GM06990 (cell line): ENCODE measurements around the gene ZNF670.

Source experiments
- DNase-seq: peaks from one replicate; pipeline ENCODE4 v3.0.0-alpha.2; 2011; ENCODE audit not compliant: insufficient read length; ENCODE audit errors: extremely low read depth
- H3K27me3 ChIP-seq: replicated peaks from 2 replicates; pipeline ENCODE4 v1.6.0; 2011; ENCODE audit warnings: low read length; ENCODE audit not compliant: control insufficient read depth, insufficient read depth
- H3K36me3 ChIP-seq: 2 replicates; pipeline ENCODE4 v1.5.1; 2011; ENCODE audit warnings: low read length; ENCODE audit not compliant: control insufficient read depth, insufficient read depth
- H3K4me3 ChIP-seq: replicated peaks from 2 replicates; pipeline ENCODE4 v1.5.1; 2011; ENCODE audit warnings: low read depth, mild to moderate bottlenecking, control low read depth, low read length
- TF ChIP-seq, protein P1 (sequence below): IDR thresholded peaks from 2 replicates; pipeline ENCODE4 v1.5.1; 2011; ENCODE audit warnings: low read length, control low read depth, mild to moderate bottlenecking, inconsistent platforms; ENCODE audit not compliant: insufficient read depth, poor library complexity, severe bottlenecking

Gene ZNF670

DNA sequence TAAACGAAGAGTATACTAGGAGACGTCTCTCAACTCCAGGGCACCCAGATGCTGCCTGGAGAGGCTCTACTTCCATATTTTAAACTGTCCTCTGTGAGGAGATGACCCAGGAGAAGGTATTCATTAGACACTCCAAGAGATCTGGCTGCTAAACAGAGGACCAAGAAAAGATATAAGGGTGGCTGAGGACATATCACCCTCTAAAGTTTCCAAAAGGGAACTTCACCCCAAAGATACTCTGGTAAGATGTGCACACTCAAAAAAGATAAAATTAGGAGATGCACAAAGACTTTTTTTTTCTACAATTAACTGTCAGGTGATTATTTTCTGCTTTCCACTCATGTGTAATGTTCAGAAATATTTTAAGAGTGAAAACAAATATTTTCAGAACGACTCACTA, 1.4 kb downstream of the ZNF670 start:
- TF ChIP-seq, protein P1, sequence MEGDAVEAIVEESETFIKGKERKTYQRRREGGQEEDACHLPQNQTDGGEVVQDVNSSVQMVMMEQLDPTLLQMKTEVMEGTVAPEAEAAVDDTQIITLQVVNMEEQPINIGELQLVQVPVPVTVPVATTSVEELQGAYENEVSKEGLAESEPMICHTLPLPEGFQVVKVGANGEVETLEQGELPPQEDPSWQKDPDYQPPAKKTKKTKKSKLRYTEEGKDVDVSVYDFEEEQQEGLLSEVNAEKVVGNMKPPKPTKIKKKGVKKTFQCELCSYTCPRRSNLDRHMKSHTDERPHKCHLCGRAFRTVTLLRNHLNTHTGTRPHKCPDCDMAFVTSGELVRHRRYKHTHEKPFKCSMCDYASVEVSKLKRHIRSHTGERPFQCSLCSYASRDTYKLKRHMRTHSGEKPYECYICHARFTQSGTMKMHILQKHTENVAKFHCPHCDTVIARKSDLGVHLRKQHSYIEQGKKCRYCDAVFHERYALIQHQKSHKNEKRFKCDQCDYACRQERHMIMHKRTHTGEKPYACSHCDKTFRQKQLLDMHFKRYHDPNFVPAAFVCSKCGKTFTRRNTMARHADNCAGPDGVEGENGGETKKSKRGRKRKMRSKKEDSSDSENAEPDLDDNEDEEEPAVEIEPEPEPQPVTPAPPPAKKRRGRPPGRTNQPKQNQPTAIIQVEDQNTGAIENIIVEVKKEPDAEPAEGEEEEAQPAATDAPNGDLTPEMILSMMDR, result no peak
- Histone ChIP-seq H3K36me3 (no peaks in the 10 kb centered on the region), H3K4me3 (no peak overlapping the region), H3K27me3 (no peaks in the 10 kb centered on the region)
- no peak for DNase-seq

DNA sequence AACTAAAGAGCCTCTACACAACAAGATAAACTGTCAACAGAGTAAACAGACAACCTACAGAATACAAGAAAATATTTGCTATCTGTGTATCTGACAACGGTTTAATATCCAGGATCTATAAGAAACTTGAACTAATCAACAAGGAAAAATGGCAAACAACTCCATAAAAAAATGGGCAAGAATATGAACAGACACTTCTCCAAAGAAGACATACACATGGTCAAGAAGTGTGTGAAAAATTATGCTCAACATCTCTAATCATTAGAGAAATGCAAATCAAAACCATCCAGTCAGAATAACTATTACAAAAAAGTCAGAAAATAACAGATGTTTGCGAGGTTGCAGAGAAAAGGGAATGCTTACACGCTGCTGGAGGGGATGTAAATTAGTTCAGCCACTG, 8.0 kb downstream of the ZNF670 start:
- H3K36me3 ChIP-seq, result no peaks in the 10 kb centered on the region
- no peak for DNase-seq
- TF ChIP-seq, protein P1, result no peak

DNA sequence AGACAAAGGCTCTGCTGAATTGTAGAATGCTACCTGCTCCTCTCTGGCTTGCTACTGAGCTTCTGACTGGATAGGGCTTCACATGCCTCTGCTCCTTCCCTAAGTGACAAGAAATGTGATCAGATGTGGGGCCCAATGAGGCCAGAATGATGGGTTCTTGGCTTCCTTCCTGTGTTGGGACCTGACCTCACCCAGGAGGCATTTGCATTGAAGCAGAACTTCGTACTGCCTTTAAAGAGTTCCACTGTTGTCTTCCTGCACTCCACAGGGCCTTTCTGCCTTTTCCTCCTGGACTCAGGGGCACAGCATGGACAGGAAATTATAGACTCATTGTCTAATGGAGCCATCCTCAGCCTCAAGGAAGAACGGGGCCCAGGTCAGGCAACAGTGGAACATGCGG, 14.3 kb downstream of the ZNF670 start:
- no peaks in the 10 kb centered on the region for H3K36me3 ChIP-seq
- DNase-seq, result no peak
- TF ChIP-seq, protein P1, result no peak
- H3K4me3 ChIP-seq, result no peak overlapping the region
- no peaks in the 10 kb centered on the region for H3K27me3 ChIP-seq

More for the DNA sequence above, 8.0 kb downstream of the ZNF670 start:
- H3K27me3 ChIP-seq, result no peaks in the 10 kb centered on the region
- H3K4me3 ChIP-seq, result no peak overlapping the region

GRCh38 chr1:247060771-247061170, 17.8 kb downstream of the ZNF670 start:
- DNase-seq, result no peak
- H3K36me3 ChIP-seq, result no peaks in the 10 kb centered on the region
- H3K4me3 ChIP-seq, result no peak overlapping the region
- TF ChIP-seq, protein P1, result no peak
- no peaks in the 10 kb centered on the region for H3K27me3 ChIP-seq

- Histone ChIP-seq H3K27me3 (no peaks in the 10 kb centered on the region), H3K4me3 (no peak overlapping the region), H3K36me3 (no peaks in the 10 kb centered on the region)
- DNase-seq, result no peak
- TF ChIP-seq, protein P1, result no peak
Observed at GRCh38 chr1:247056071-247056470, 22.5 kb downstream of the ZNF670 start.

DNA sequence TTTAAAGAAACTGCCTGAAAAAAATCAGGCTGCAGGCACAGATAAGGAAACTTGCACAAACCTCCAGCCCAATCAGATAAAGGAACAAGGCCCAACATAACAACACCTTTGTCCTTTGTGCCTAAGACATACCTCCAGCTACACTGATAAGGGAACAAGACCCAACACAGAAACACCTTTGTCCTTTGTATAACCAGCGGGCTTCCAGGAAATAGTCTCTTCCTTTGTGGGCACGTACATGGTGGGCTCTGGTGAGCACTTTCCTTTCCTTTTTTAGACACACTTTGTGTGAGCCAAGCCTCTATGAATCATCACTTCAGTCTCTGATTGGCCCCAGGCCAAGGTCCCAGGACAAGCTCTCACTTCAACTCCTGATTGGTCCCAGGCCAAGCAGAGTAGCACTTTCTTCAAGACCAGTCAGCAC, 23.6 kb downstream of the ZNF670 start:
- H3K27me3 ChIP-seq, result no peaks in the 10 kb centered on the region
- TF ChIP-seq, protein P1, result no peak
- no peak overlapping the region for H3K4me3 ChIP-seq
- no peak for DNase-seq
- H3K36me3 ChIP-seq, result no peaks in the 10 kb centered on the region
